Endometrial microvascular endothelial cells (primary cell): ENCODE data around the gene MAP2K7. TPM values are rescaled to one million over a fixed set of nuclear protein-coding genes. Genes with fewer than 3 reads are reported as not detected.

ENCODE experiments used
- in situ Hi-C: cut with HindIII; loops from 2 replicates; pipeline ENCODE4 v1.10.0; 2017; ENCODE audit warnings: low sequenced_read_pairs, low pct_unique_long_range_greater_than_20kb; ENCODE audit errors: inconsistent ontology term
- total RNA-seq: library from RNA; depleted of rRNA; stranded (reverse); fragments of >200 nt; gene quantifications from one replicate; pipeline ENCODE4 v1.2.3, GENCODE V29; 2015; ENCODE audit errors: inconsistent ontology term

Gene MAP2K7
- total RNA-seq, 1 donor from 2014 or later: 13.3 TPM

- in situ Hi-C loops: no loop called here
Measured at GRCh38 chr19:7901337-7901736, 2.3 kb upstream of the MAP2K7 start.

GRCh38 chr19:7902796-7903243, 857 bp upstream of the MAP2K7 start:
- in situ Hi-C loops: no loop called here

- in situ Hi-C loops: no loop called here
Measured at GRCh38 chr19:7904074-7905020, 670 bp downstream of the MAP2K7 start.

GRCh38 chr19:7905268-7905667, 1.6 kb downstream of the MAP2K7 start:
- in situ Hi-C loops: no loop called here

- in situ Hi-C loops: no loop called here
Measured at GRCh38 chr19:7905859-7906258, 2.2 kb downstream of the MAP2K7 start.

GRCh38 chr19:7907122-7907521, 3.4 kb downstream of the MAP2K7 start:
- in situ Hi-C loops: no loop called here

GRCh38 chr19:7907544-7907943, 3.9 kb downstream of the MAP2K7 start:
- in situ Hi-C loops: no loop called here

GRCh38 chr19:7908078-7908699, 4.5 kb downstream of the MAP2K7 start:
- in situ Hi-C loops: no loop called here

- in situ Hi-C loops: no loop called here
Measured at GRCh38 chr19:7908742-7909461, 5.2 kb downstream of the MAP2K7 start.

- in situ Hi-C loops: no loop called here
Measured at GRCh38 chr19:7909471-7910067, 5.9 kb downstream of the MAP2K7 start.

GRCh38 chr19:7910321-7911161, 6.9 kb downstream of the MAP2K7 start:
- in situ Hi-C loops: no loop called here

- in situ Hi-C loops: no loop called here
Measured at GRCh38 chr19:7911508-7912143, 7.9 kb downstream of the MAP2K7 start.

- in situ Hi-C loops: no loop called here
Measured at GRCh38 chr19:7912144-7912696, 8.5 kb downstream of the MAP2K7 start.

- in situ Hi-C loops: no loop called here
Measured at GRCh38 chr19:7912697-7913564, 9.3 kb downstream of the MAP2K7 start.

GRCh38 chr19:7913652-7914051, 10.0 kb downstream of the MAP2K7 start:
- in situ Hi-C loops: no loop called here

GRCh38 chr19:7914099-7914498, 10.4 kb downstream of the MAP2K7 start:
- in situ Hi-C loops: no loop called here

GRCh38 chr19:7914598-7915045, 10.9 kb downstream of the MAP2K7 start, which contains the start of gene TGFBR3L:
TSS of gene TGFBR3L (plus strand) at chr19:7914830.
- in situ Hi-C loops: no loop called here
